HEK293T (cell line): ENCODE results near the gene SLC32A1.

Source experiments
- FOXK2 ChIP-seq: fragments of 450-650 bp; IDR thresholded peaks from 2 replicates; pipeline ENCODE4 v1.6.1; 2016; ENCODE audit warnings: mild to moderate bottlenecking
- HDGF ChIP-seq: fragments of 450-650 bp; IDR thresholded peaks from 2 replicates; pipeline ENCODE4 v1.6.1; 2017; ENCODE audit warnings: antibody characterized with exemption, borderline replicate concordance
- SUZ12 ChIP-seq: fragments of 450-650 bp; IDR thresholded peaks from 2 replicates; pipeline ENCODE4 v1.6.1; 2016; ENCODE audit warnings: mild to moderate bottlenecking

GRCh38 chr20:38700141-38700540 is 24.1 kb upstream of the SLC32A1 start:
- TF ChIP-seq FOXK2 (no peak), SUZ12 (no peak), HDGF (no peak)
